K562 treated with DMSO at 1 percent for 12 hours (cell line): Measurements from ENCODE around the gene EIF3CL. TPM values are rescaled to one million over a fixed set of nuclear protein-coding genes. Genes with fewer than 3 reads are reported as not detected.

Source experiments
- total RNA-seq: library from RNA; unstranded; fragments of 300-600 nt; gene quantifications from 2 replicates; pipeline ENCODE4 v1.2.3, GENCODE V29; 2022; ENCODE audit not compliant: insufficient read depth

EIF3CL gene
- 111 and 117 TPM in 2 replicates for total RNA-seq

GRCh38 chr16:28403220-28404072, at the start of gene EIF3CL:
Gene EIF3CL (minus strand): TSS chr16:28403841. CDS start chr16:28403618, 223 bp downstream.

GRCh38 chr16:28363408-28363807, 40.2 kb downstream of the EIF3CL start, which contains the start of gene NPIPB6:
Gene NPIPB6 (minus strand): TSS chr16:28363508. CDS start chr16:28362822, 686 bp downstream.

Other genes starting within 250 kb of the EIF3CL start
- gene XPO6, start 191.9 kb downstream of the EIF3CL start, total RNA-seq, result 56.4 and 77.3 TPM in 2 replicates
- not detected in 2 replicates for gene SBK1, start 111.3 kb downstream of the EIF3CL start, total RNA-seq
- gene NPIPB6, start 40.3 kb downstream of the EIF3CL start, total RNA-seq, result 0.64 TPM in 1 of 2 replicates, not detected in the other
- gene NPIPB7, start 68.5 kb upstream of the EIF3CL start, total RNA-seq, result not detected in 2 replicates
- gene CLN3, start 88.2 kb upstream of the EIF3CL start, total RNA-seq, result 29.1 and 53.8 TPM in 2 replicates
- 4.7 and 4.9 TPM in 2 replicates for gene APOBR, start 90.8 kb upstream of the EIF3CL start, total RNA-seq
- gene IL27, start 103.0 kb upstream of the EIF3CL start, total RNA-seq, result not detected in 2 replicates
- gene NUPR1, start 135.1 kb upstream of the EIF3CL start, total RNA-seq, result 107 and 122 TPM in 2 replicates
- gene SGF29, start 150.1 kb upstream of the EIF3CL start, total RNA-seq, result 31.5 and 32.6 TPM in 2 replicates
- gene SULT1A2, start 193.2 kb upstream of the EIF3CL start, total RNA-seq, result 5.1 and 7.9 TPM in 2 replicates
- 58.9 and 62.1 TPM in 2 replicates for gene SULT1A1, start 206.2 kb upstream of the EIF3CL start, total RNA-seq
- not detected in 2 replicates for gene NPIPB8, start 234.2 kb upstream of the EIF3CL start, total RNA-seq